Measurements from ENCODE around the gene SUGCT.

The SUGCT gene

DNA sequence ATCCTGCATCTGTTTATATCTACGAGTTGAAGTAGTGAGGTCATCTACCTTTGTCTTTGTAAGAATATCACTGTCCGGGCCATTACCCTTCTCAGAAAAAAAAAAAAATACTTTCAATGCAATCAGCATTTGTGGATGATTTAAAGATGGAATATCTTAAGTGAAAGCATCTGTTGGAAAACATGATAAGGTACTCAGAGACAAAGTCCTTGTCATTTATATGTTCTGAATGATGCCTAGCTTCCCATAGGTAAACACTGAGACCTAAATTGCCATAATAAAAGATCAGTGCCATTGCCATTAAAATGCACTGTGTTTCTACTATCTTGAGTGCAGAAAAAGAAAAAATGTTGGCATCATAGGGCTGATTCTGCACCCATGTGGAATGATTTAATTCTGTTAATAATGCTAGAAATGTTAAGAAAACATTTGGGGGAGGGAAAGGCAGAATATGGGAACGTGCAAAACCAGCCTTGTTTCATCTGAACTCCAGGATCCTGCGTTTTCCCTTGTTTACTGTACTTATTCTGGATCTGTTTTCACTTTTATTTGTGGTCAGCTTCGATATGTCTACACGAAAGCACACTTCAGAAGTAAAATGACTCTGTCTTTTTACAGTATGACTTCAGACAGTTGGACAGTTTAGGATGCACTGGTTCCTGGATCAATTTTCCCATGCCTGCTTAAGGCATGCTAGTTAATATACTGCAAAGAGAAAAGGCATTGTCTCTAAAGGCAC is 669.8 kb downstream of the SUGCT start:
- DNase-seq = no peak

GRCh38 chr7:40805361-40805760 is 670.6 kb downstream of the SUGCT start:
- DNase-seq = no peak

DNA sequence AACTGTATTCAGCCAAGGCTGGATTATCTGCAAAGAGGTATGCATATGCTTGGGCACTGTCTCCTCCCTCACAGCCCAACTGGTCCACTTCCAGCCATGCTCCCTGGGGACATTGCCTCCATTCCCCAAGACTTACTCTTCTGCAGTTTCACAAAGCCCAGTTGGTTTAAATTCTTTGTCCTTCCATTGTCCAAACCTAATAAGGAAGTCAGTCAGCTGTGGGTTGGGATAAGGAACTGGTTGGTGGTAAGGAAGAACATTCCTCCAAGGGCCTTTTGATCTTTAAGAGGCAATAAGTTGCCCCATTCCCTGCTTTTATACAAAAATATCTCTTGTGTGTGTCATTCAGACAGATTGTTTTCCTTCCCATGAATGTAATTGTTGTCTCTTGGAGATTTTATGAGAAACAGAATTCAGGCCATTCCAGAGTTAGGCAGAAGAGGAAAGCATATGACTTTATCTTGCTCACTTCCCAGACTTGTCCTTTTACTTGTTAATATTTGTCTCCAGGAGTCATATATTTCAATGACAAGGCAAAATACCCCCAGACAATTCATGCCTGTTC is 673.7 kb downstream of the SUGCT start:
- DNase-seq = no peak

GRCh38 chr7:40810274-40810673 is 675.5 kb downstream of the SUGCT start:
- no peak for DNase-seq

GRCh38 chr7:40811666-40812065 is 676.9 kb downstream of the SUGCT start:
- DNase-seq = no peak

DNA sequence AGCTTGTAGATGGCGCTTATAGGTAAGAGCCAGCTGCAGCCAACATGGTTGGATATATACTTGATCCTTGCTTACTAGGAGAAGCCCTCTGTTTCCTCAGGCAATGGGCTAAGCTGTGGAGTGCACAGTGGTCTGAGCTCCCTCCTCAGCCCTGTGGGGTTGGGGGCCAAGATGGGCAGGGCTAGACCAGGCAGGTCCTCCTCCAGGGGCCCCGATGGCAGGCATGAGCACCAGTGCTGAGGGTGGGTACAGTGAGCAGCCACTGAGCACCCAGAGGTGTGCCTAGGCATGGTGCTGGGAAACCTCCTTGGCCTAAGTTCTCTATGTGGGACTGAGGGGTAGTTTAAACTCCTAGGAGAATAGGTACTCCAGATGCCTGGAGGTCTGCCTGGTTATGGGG is 680.2 kb downstream of the SUGCT start:
- no peak for DNase-seq

DNA sequence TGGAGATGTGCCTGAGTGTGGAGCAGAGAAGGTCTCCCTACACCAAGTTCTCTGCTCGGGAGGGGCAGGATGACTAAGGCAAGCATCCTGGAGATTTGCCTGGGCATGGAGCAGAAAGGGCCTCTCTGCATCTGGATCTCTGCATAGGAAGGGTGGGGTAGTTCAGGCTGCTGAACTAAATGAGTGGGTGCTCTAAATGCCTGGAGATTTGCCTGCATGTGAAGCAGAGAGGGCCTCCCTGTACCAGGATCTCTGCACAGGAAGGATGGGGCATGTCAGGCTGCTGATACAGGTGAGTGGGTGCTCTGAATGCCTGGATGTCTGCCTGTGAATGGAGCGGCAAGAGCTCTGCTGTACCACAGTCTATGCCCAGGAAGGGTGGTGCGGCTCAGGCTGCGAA is 680.7 kb downstream of the SUGCT start:
- DNase-seq = no peak

DNA sequence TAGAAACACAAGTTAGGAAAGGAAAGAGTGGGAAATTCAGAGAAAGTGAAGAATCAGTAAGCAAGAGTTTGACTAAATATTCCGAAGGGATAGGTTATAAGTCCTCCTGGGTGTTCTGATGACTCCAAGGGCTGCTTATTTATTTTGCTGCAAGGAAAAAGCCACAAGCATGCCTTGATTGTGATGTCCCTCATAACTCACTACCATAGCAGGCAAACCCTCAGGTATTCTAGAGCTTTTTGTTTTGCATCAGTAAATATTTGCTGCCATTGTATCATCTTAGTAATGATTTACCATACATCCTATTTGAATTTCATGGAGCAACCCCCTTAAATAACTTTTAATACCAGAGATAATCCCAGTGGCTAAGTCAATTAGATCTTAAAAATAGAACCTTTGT is 688.1 kb downstream of the SUGCT start:
- DNase-seq = no peak

- DNase-seq = no peak
Measured at GRCh38 chr7:40824461-40824860, 689.7 kb downstream of the SUGCT start.

DNA sequence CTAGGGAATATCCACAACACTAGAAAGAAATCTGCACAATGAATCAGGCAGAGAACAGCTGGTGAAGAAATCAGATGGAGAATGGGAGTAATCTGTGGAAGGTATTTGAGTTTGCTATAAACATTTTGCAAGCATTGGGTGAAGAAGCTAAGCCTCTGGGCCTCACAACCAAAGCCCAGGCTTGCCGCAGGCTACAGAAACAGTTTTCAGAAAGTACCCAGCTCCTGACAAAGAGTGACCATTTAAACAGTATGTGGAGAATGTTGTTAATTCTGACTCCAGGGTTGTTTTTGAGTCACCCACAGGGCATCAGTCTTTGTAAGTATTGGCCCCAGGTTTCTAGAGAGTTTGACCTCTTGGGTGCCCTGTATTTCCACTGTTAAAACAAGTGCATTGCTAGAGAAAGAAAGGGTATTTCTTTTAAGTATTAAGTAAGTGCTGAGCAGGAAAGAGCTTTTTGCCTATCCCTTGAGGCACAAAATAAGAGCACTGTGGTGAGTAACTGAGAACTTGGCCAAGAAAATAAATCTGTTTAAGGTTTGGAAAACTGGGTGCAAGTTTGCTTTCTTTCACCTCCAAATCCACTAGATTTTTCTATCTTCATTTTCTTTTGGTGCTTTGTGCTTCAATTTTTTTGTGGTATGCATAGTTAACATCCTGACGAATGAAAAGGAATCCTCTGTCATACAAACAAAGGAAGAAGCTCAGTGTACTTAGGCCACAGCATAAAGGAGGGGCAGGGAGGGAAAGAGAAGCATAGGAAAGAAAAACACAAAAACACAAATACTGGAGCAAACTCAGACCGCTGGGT is 691.8 kb downstream of the SUGCT start:
- DNase-seq = no peak

DNA sequence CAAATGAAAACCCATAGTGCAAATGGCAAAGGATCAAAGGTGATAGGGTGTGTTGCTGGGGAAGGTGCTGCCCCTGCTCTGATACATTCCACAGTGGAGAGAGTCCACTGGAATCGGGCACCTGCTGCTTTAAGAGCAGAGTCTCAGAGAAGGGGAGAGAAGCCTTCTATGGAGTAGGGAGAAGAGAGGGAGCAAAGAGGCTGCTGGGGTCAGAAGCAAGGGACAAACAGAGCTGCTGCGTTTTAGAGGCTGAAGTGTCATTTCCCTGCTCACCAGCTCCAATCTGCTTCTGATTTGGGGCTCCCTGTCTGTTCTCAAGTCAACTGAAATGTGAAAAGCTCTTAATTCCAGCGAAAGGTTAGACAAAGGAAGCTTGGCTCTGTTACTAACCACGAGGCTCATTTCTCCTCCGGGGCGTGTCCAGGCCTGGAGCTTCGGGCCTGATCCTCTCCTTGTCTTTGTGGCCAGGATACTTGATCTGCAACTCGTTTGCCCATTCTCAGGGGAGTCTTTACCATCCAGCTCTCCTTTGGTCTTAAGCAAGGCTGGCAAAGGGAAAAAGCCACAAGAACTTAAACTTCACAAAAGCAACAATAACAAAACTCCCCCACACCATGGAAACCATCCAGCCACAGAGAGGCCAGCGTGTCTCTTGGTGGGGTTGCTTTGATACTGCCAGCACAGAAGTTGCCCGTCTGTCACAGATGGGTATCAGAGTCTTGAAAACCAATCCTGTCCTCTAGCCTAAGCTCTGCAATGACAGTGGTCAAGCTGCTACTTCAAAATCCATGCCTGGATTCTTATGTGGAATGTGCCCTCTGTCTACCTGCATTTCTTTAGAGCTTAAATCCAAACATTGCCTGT is 692.6 kb downstream of the SUGCT start:
- DNase-seq = no peak

DNA sequence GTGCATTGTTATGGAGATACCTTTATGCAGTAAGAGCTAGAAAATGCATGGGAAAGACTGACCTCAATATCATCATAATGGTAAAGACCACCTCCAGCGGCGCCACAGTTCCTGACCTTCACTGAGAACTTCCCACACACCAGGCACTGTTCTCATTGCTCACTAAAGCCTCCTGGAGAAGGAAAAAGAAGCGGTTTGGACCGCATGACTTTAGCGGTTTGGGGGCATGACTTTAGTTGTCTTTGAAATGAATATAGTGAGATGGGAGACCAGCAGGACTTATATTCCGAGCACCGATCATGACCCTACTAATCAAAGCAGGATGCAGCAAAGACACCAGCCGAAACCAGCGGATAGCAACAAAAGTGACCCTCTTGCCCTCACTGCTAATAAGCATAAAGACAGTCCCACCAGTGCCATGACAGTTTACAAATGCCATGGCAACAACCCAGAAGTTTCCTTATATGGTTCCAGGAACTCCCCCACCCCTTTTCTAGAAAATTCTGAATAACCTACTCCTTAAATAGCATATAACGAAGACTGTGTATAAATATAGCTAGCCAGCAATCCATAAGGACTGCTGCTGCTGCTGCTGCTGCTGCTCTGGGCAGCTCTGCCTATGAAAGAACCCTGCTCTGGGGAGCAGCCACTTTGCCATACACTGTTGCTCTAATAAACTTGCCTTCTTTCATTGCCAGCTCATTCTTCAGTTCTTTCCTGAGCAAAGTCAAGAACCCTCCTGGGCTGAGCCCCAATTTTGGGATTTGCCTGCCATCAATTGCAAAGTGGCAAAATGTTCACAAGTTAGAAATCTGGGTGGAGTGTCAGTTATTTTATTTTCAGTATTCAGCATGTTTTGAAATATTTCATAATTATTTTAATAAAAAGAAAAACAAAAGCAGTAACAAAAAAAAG is 694.1 kb downstream of the SUGCT start:
- no peak for DNase-seq

GRCh38 chr7:40833191-40833887 is 698.5 kb downstream of the SUGCT start:
- no peak for DNase-seq

DNA sequence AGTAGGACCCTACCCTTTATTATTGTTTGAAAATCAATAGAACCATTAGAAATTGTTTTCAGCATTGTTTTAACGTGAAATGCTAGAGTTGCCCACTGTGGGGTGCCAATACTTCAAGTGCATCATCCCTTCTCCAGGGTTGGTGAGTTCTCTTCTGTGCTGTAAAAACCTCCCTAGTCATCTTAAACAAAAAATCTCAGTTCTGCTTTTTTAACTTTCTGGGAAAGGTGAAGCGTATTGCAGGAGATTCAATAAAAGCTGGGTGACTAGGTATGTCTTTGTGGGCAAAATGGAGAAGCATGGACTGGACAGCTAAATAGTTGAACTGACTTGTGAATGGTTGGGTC is 699.1 kb downstream of the SUGCT start:
- no peak for DNase-seq

DNA sequence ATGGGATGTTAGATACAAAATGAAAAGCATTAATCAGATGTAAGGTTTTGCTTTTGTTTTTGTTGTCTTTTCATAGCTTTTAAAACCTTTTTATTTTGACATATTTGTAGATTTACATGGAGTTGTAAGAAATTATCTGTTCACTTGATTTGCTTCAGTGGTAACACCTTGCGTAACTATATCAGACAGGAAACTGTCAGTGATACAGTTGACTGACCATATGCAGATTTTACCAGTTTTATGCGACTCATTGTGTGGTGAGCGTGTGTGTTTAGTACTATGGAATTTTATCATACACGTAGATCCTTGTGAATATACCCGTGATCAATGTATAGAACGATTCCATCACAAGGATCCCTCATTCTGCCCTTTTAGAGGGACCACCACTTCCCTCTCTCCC is 701.4 kb downstream of the SUGCT start:
- DNase-seq = no peak

DNA sequence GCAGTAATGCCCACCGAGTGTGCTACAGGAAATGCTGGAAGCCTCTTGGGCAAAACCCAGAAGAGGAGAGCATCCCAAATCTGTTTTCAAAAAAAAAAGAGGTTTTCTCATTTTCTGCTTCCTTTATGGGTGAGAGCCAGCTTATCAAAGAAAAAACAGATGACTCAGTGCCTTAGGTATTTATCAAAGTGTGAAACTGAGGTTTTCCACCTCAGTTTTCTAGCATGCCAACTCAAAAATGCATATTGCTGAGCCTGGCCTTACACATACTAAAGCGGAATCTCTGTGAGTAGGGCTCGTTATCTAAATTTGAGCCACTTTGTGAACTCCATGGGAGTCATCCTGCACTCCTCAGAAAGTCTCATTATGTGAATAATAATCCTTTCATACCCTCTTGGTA is 705.1 kb downstream of the SUGCT start:
- no peak for DNase-seq

- DNase-seq = no peak
Measured at GRCh38 chr7:40840990-40841389, 706.2 kb downstream of the SUGCT start.

- no peak for DNase-seq
Measured at GRCh38 chr7:40842641-40843040, 707.8 kb downstream of the SUGCT start.

DNA sequence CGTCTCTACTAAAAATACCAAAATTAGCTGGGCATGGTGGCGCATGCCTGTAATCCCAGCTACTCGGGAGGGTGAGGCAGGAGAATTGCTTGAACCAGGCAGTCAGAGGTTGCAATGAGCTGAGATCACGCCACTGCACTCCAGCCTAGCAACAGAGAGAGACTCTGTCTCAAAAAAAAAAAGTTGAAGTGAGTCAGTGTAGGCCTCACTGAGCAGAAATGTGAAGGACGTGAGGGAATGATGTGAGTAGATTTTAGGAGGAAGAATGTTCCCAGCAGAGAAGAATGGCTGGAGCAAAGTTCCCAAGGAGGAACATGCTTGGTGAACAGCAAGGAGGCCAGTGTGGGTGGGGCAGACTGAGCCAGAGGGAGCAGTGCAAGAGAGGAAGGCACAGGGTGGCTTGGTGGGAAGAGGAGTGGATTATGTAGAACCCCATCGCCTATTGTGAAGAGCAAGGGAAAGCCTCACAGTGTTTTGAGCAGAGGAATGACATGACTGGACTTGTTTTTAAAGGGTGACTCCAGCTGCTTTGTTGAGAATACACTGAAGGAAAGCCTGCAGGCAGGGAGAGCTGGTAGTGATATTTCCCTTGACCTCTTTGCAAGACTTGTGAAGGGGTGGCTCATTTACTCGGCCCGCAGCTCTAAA is 708.7 kb downstream of the SUGCT start:
- no peak for DNase-seq

- no peak for DNase-seq
Measured at GRCh38 chr7:40845943-40846342, 711.1 kb downstream of the SUGCT start.

DNA sequence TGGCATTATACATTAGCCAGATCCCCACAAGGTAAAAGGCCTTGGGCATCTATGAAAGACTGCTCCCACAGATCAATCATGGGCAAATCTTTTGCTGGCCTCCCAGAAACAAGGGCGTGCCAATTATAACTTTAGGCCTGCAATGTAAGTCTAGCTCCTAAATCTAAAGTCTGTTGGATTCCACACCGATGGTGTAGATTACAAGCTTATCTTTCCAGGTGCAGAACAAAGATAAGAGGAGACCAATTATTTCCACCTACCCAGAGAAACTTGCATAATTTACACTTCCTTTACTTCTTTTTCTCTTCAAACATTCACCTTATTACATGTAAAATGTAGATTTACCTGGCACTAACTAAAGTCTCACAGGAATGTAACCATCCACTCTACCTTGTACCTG is 713.1 kb downstream of the SUGCT start:
- DNase-seq = no peak

Measured in NCI-H1048 (cell line).